Forelimb muscle (tissue), 1 donor: Measurements from ENCODE around the gene TSPAN9. TPM values are rescaled to one million over a fixed set of nuclear protein-coding genes. Genes with fewer than 3 reads are reported as not detected.

Experiments used
- DNase-seq: peaks from one replicate; pipeline ENCODE4 v3.0.0-alpha.2; 2013; ENCODE audit warnings: low read depth
- polyA plus RNA-seq: library from polyadenylated mRNA; unstranded; fragments of 120-200 nt; gene quantifications from one replicate; pipeline ENCODE4 v1.2.1, GENCODE V29; 2013; ENCODE audit not compliant: insufficient read length

The TSPAN9 gene
- polyA plus RNA-seq, 1 donor, result 112 TPM

- no peak for DNase-seq
These were observed 197.5 kb downstream of the TSPAN9 start for GRCh38 chr12:3274664-3275063.

- DNase-seq, result no peak
These were observed 198.2 kb downstream of the TSPAN9 start for GRCh38 chr12:3275171-3276041.

GRCh38 chr12:3276226-3276625 lies 199.0 kb downstream of the TSPAN9 start:
- DNase-seq, result no peak

- DNase-seq, result no peak
These were observed 200.2 kb downstream of the TSPAN9 start for GRCh38 chr12:3277306-3277943.

GRCh38 chr12:3278681-3279414 lies 201.7 kb downstream of the TSPAN9 start:
- DNase-seq, result no peak

GRCh38 chr12:3279415-3279780 lies 202.2 kb downstream of the TSPAN9 start:
- DNase-seq, result no peak

GRCh38 chr12:3279832-3280231 lies 202.7 kb downstream of the TSPAN9 start:
- no peak for DNase-seq

- no peak for DNase-seq
These were observed 203.8 kb downstream of the TSPAN9 start for GRCh38 chr12:3280967-3281366.

- DNase-seq, result no peak
These were observed 204.6 kb downstream of the TSPAN9 start for GRCh38 chr12:3281588-3282383.

- no peak for DNase-seq
These were observed 205.1 kb downstream of the TSPAN9 start for GRCh38 chr12:3282384-3282670.

- DNase-seq, result no peak
These were observed 206.0 kb downstream of the TSPAN9 start for GRCh38 chr12:3283137-3283680.

GRCh38 chr12:3284405-3284804 lies 207.2 kb downstream of the TSPAN9 start:
- no peak for DNase-seq

GRCh38 chr12:3285570-3285969 lies 208.4 kb downstream of the TSPAN9 start:
- no peak for DNase-seq

- no peak for DNase-seq
These were observed 211.5 kb downstream of the TSPAN9 start for GRCh38 chr12:3288690-3289089.

GRCh38 chr12:3289702-3290101 lies 212.5 kb downstream of the TSPAN9 start:
- DNase-seq, result no peak

GRCh38 chr12:3291939-3292338 lies 214.8 kb downstream of the TSPAN9 start:
- DNase-seq, result no peak

- no peak for DNase-seq
These were observed 215.7 kb downstream of the TSPAN9 start for GRCh38 chr12:3292677-3293412.

- no peak for DNase-seq
These were observed 216.4 kb downstream of the TSPAN9 start for GRCh38 chr12:3293446-3294161.

GRCh38 chr12:3294481-3294911 lies 217.3 kb downstream of the TSPAN9 start:
- DNase-seq, result no peak

GRCh38 chr12:3295225-3295624 lies 218.0 kb downstream of the TSPAN9 start:
- DNase-seq, result no peak
